HG03460 (cell line): ENCODE results near the gene SOX12.
"Not testable (repeated sequence)": the region's sequence is repeated elsewhere in the genome, so short reads cannot be mapped to it uniquely, and the experiment has no call there.

Source experiments
- ATAC-seq: cut with Tn5 transposase; IDR thresholded peaks from one replicate; pipeline ENCODE4 v1.9.1; 2021; ENCODE audit not compliant: unreplicated experiment

SOX12 gene

GRCh38 chr20:358891-359555 is 33.7 kb downstream of the SOX12 start:
- ATAC-seq, result no peak

GRCh38 chr20:361561-361960 is 36.2 kb downstream of the SOX12 start:
- ATAC-seq, result no peak

- no peak for ATAC-seq
Measured at GRCh38 chr20:362271-363254, 37.2 kb downstream of the SOX12 start.

- ATAC-seq, result no peak
Measured at GRCh38 chr20:363319-364078, 38.1 kb downstream of the SOX12 start.

GRCh38 chr20:364905-365794 is 39.8 kb downstream of the SOX12 start:
- no peak for ATAC-seq

- no peak for ATAC-seq
Measured at GRCh38 chr20:366041-366718, 40.8 kb downstream of the SOX12 start.

- no peak for ATAC-seq
Measured at GRCh38 chr20:366719-367485, 41.5 kb downstream of the SOX12 start.

- ATAC-seq, result no peak
Measured at GRCh38 chr20:367486-367887, 42.1 kb downstream of the SOX12 start.

- ATAC-seq, result no peak
Measured at GRCh38 chr20:368915-369314, 43.6 kb downstream of the SOX12 start.

GRCh38 chr20:370151-370600 is 44.8 kb downstream of the SOX12 start:
- ATAC-seq, result no peak

- no peak for ATAC-seq
Measured at GRCh38 chr20:370977-371754, 45.8 kb downstream of the SOX12 start.

- ATAC-seq, result no peak
Measured at GRCh38 chr20:371755-372542, 46.6 kb downstream of the SOX12 start.

GRCh38 chr20:372543-373082 is 47.3 kb downstream of the SOX12 start:
- ATAC-seq, result not testable (repeated sequence)

- no peak for ATAC-seq
Measured at GRCh38 chr20:373171-373890, 48.0 kb downstream of the SOX12 start.

- no peak for ATAC-seq
Measured at GRCh38 chr20:375265-375889, 50.0 kb downstream of the SOX12 start.

GRCh38 chr20:376089-376488 is 50.7 kb downstream of the SOX12 start:
- no peak for ATAC-seq
